GM18498 (cell line): ENCODE results near the gene CKAP2.
"Not testable (repeated sequence)": the region's sequence is repeated elsewhere in the genome, so short reads cannot be mapped to it uniquely, and the experiment has no call there.

Experiments
- ATAC-seq: cut with Tn5 transposase; IDR thresholded peaks from one replicate; pipeline ENCODE4 v1.9.1; 2021; ENCODE audit warnings: mild to moderate bottlenecking, moderate library complexity; ENCODE audit not compliant: unreplicated experiment

CKAP2 gene

GRCh38 chr13:52454820-52455676 lies at the start of gene CKAP2:
Gene CKAP2 (plus strand): TSS chr13:52455478. CDS start chr13:52455557, 79 bp downstream.
- peak; percentile 79 for ATAC-seq

DNA sequence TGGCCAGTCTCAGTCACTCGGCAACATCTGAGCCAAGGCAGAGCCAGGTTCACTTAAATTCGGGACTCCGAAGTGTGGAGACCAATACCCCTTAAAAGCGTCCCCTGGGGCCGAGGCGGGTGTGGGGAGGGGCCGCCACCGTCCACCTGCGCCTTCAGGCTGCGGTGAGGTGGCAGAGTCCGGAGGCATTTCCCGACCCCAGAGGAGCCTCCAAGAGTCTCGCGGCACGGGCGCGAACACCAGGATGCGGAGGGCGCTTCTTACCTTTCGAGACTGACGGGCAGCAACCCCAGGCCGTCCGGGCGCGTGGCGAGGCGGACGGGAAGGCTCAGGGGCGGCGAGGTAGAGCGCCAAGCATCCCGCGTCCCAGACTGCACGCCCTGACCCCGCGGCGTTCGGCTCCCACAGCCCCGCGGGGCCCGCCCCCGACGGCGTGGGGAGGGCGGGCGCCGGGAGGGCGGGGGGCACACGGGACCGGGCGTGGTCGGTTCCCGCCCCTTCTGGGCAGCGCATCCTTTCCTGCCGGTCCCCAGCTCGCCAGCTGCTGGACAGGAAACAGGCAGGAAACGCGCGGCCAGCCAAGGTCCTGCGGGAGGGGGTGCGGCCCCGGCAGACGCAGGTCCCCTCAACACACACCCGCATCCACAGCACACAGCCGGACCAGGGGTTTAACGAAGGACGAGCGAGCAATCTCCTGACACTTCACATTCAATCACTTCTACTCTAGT lies 49.3 kb upstream of the CKAP2 start, which contains the start of gene THSD1:
Gene THSD1 (minus strand): TSS at position 406 of the 728 bp plus-strand sequence. CDS start 3,572 bp downstream, outside the sequence.
- ATAC-seq: peak; percentile 76

- no peak for ATAC-seq
These were observed 48.6 kb upstream of the CKAP2 start for GRCh38 chr13:52406629-52407028.

DNA sequence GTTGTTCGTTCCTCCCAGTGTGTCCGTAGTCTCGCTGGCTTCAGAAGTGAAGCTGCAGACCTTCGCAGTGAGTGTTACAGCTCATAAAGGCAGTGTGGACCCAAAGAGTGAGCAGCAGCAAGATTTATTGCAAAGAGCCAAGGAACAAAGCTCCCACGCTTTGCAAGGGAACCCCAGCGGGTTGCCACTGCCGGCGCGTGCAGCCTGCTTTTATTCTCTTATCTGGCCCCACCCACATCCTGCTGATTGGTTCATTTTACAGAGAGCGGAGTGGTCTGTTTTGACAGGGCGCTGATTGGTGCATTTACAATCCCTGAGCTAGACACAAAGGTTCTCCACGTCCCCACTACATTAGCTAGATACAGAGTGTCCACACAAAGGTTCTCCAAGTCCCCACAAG lies 47.8 kb upstream of the CKAP2 start:
- ATAC-seq: not testable (repeated sequence)

DNA sequence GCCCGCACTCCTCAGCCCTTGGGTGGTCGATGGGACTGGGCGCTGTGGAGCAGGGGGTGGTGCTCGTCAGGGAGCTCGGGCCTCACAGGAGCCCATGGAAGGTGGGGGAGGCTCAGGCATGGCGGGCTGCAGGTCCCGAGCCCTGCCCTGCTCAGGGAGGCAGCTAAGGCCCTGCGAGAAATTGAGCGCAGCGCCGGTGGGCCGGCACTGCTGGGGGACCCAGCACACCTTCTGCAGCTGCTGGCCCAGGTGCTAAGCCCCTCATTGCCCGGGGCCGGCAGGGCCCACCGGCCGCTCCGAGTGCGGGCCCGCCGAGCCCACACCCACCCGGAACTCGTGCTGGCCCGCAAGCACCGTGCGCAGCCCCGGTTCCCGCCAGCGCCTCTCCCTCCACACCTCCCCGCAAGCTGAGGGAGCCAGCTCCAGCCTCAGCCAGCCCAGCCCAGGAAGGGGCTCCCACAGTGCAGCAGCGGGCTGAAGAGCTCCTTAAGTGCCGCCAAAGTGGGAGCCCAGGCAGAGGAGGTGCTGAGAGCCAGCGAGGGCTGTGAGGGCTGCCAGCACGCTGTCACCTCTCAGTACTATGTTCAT lies 47.1 kb upstream of the CKAP2 start:
- not testable (repeated sequence) for ATAC-seq

GRCh38 chr13:52411629-52412028 lies 43.6 kb upstream of the CKAP2 start:
- ATAC-seq: peak; percentile 81

DNA sequence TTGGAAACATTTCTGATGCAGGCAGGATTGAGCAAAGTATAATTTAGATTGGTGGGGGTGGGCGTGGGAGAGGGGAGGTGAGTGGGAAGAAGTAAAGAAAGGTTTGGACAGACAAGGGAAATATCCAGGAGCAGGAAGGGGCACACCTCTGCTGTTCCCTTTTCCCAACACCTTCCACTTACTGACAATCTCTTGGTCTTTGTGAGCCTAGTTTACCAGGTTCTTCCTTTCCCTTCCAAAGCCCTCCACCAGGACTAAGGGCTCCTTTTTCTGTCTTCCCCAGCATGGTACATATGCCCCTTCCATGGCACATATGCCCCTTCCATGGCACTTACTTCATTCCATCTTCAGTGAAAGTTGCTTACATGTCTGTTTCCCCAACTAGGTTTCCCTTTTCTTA lies 43.1 kb upstream of the CKAP2 start:
- ATAC-seq: peak; percentile 12

- ATAC-seq: no peak
These were observed 41.2 kb upstream of the CKAP2 start for GRCh38 chr13:52414051-52414450.

DNA sequence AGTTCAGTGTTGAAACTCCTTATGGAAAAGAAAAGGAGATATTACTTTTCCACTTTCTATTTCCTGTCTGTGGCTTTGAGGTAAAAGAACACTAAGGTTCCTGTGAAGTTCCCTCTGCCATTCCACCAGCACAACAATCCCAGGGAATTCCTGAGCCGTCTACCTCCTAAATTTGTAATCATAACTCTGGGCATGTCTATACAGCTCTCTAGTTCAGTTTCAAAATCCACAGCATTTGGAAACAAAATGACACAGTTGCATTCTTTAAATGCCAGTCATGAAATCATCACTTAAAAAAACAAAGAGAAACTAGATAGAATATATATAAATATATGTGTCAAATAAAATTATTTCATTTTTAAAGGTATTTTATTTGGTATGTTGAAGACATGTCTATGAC lies 40.3 kb upstream of the CKAP2 start:
- no peak for ATAC-seq

GRCh38 chr13:52419080-52419479 lies 36.2 kb upstream of the CKAP2 start:
- no peak for ATAC-seq

- ATAC-seq: no peak
These were observed 34.1 kb upstream of the CKAP2 start for GRCh38 chr13:52421216-52421615.

DNA sequence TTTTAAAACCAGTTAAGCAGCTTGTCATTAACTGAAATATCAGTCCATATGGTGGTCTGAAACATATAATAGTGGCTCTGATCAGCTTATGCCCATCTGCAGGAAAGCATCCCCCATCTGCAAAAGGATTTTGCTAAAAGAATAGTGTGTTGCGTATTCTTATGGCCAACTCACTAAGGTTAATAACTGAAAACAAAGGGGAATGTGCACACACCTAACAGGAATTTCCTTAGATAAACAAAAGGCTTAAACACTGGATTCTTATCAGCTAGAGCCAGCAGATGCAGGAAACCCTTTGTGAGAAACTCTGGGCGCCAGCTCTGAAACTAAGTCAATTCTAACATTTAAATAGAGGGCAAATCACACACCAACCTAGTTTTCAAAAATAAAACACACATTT lies 27.0 kb upstream of the CKAP2 start:
- ATAC-seq: no peak

DNA sequence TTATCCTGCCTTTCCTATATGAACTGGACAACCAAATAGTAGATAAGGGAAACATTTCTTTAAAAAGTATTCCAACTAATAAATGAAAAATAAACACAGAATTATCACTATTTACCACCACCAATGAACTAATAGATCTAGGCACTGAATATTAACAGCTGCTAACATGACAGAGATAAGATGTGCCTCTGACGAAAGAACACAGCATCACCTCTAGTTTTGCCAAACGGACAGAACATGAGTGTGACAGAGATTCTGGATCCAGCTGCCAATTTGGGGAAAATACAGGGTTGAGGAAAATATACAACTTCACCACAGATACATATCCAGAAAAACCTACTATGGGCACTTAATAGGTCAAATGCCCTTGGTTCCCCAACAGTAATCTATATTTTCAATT lies 22.8 kb upstream of the CKAP2 start:
- ATAC-seq: no peak

- ATAC-seq: no peak
These were observed 9.0 kb upstream of the CKAP2 start for GRCh38 chr13:52446265-52446664.

DNA sequence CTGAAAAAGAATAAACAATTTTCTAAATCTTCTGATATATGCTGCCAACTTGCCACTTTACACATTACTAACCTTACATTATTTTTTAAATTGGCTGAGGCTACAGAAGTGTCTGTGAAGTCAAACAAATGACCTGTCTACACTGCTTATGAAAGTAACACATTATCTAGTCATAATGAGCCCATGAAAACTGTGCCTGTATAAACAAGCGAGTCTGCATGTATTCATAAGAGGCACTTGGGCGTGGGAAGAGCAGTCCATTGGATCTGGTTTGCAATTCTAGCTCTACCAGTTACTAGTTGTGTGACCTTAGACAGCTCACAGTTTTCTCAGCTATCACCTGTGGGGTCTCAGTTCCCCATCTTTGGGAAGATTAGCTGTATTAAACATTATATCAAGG lies 7.9 kb upstream of the CKAP2 start:
- ATAC-seq: no peak

DNA sequence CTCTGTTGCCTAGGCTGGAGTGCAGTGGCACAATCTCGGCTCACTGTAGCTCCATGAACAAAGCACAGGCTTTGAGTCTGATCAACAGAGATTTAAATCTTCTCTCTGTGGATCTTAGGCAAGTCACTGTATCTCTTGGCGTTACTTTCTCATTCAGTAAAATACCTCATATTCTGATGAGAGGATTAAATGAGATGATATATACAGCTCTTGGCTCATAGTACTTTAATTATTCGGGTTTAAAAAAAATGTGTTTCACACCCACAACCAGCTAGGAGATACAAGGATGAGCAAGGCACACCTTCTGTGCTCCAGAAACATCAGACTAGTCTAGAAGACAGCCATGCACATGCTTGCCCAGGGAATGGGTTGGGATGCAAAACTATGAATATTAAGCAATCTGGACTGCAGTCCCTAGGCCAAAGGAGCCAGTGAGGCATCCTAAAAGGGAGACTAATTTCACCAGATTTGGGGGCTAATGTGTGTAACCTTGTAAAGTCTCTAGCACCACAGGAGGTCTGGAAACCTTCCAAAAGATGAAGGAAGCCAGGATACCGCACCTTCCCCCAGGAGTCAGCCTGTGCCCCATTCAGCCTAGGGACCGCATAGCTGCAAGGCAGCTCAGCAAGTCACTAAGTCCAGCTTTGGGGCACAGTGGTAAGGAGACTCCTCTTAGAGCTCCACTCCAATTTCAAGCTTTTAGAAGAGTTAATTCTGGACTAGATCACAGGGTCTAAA lies 7.3 kb upstream of the CKAP2 start:
- ATAC-seq: no peak

DNA sequence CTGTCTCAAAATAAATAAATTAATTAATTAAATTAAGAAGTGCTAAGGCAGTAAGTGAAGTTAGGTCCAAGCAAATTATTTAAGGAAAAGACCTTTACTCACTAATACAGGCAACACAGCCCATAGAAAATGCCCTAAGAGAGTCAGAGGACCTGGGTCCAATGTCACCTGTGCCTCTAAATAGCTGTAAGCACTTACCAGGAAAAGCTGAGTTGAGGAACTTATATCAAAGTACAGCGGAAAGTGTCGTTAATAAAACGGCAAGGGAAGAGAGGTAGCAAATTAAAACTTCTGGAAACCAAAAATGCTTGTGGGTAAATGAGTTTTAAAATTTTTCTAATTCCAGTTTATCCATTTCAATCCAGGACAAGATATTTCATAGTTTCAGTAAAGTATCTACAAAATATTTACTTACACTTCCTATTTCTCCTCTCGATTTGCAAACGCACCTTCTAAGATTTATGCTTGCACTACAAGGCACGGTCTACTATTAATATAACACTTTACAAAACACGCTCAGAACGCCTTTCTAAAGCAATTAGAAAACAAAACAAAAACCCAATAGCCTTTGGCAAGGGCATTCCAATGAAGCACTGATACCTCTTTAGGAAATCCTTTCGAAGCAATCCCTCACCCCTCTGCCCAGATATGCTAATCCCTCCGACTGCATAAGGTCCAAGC lies 5.8 kb upstream of the CKAP2 start:
- no peak for ATAC-seq

GRCh38 chr13:52450012-52450792 lies 5.1 kb upstream of the CKAP2 start, which contains the start of gene VPS36:
Gene VPS36 (minus strand): TSS chr13:52450634. CDS start chr13:52450594, 40 bp downstream.
- ATAC-seq: peak; percentile 68

DNA sequence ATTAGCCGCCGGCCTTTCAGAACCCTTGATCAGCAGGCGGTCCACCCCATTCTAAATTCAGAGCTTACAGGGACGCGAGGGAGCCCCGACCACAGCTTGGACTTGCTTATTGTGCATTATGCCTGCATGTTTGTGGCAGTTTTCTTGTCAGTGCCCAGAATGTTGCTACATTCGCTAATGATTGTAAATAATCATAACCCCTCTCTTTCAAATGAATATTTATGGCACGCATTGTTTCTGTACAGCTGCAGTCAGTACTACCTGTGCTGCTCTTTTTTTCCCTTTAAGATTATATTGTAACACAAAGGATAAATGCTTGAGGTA lies 4.5 kb upstream of the CKAP2 start:
- no peak for ATAC-seq
